ENCODE measurements around the gene GRM5. TPM values are rescaled to one million over a fixed set of nuclear protein-coding genes. Genes with fewer than 3 reads are reported as not detected.
"Not testable (repeated sequence)": the region's sequence is repeated elsewhere in the genome, so short reads cannot be mapped to it uniquely, and the experiment has no call there.

Gene GRM5
- polyA plus RNA-seq, 2 donors: 0.02 TPM; not detected in 1

GRCh38 chr11:88484873-88485621 is 580.7 kb downstream of the GRM5 start:
- H3K27me3 ChIP-seq (ENCODE audit: control insufficient read depth in 1 of 2, insufficient read depth in 2 of 2, low read length in 2 of 2): no peaks in the 10 kb centered on the region
- H3K27ac ChIP-seq (ENCODE audit: low read depth in 2 of 2, low read length in 1 of 2): no peak overlapping the region
- H3K4me3 ChIP-seq (ENCODE audit: low read depth in 1 of 2, low read length in 2 of 2): no peak overlapping the region
- no peaks in the 10 kb centered on the region for H3K9me3 ChIP-seq (ENCODE audit: control insufficient read depth in 2 of 2, insufficient read depth in 1 of 2, low read depth in 1 of 2, low read length in 1 of 2)
- H3K4me1 ChIP-seq (ENCODE audit: control insufficient read depth in 2 of 2, insufficient read depth in 2 of 2, low read length in 1 of 2): peaks cover 0 to 3% of the 10 kb centered on the region in 2 donors
- WGBS, 2 donors: 62 to 70% methylated on average over 6 of the region's 6 CpGs
- H3K36me3 ChIP-seq (ENCODE audit: control insufficient read depth in 2 of 2, insufficient read depth in 2 of 2, low read length in 1 of 2): no peaks in the 10 kb centered on the region

GRCh38 chr11:88482871-88483301 is 582.9 kb downstream of the GRM5 start:
- peaks cover 0 to 3% of the 10 kb centered on the region in 2 donors for H3K4me1 ChIP-seq (ENCODE audit: control insufficient read depth in 2 of 2, insufficient read depth in 2 of 2, low read length in 1 of 2)
- no peaks in the 10 kb centered on the region for H3K36me3 ChIP-seq (ENCODE audit: control insufficient read depth in 2 of 2, insufficient read depth in 2 of 2, low read length in 1 of 2)
- no peaks in the 10 kb centered on the region for H3K9me3 ChIP-seq (ENCODE audit: control insufficient read depth in 2 of 2, insufficient read depth in 1 of 2, low read depth in 1 of 2, low read length in 1 of 2)
- 89 to 92% methylated on average over 2 of the region's 2 CpGs for WGBS, 2 donors
- H3K27ac ChIP-seq (ENCODE audit: low read depth in 2 of 2, low read length in 1 of 2): no peak overlapping the region
- H3K27me3 ChIP-seq (ENCODE audit: control insufficient read depth in 1 of 2, insufficient read depth in 2 of 2, low read length in 2 of 2): no peaks in the 10 kb centered on the region
- no peak overlapping the region for H3K4me3 ChIP-seq (ENCODE audit: low read depth in 1 of 2, low read length in 2 of 2)

- no peaks in the 10 kb centered on the region for H3K9me3 ChIP-seq (ENCODE audit: control insufficient read depth in 2 of 2, insufficient read depth in 1 of 2, low read depth in 1 of 2, low read length in 1 of 2)
- WGBS, 2 donors: 21 to 37% methylated on average over 1 of the region's 1 CpG
These were observed 585.6 kb downstream of the GRM5 start for GRCh38 chr11:88480223-88480622.

GRCh38 chr11:88478136-88478815 is 587.5 kb downstream of the GRM5 start:
- no peaks in the 10 kb centered on the region for H3K9me3 ChIP-seq (ENCODE audit: control insufficient read depth in 2 of 2, insufficient read depth in 1 of 2, low read depth in 1 of 2, low read length in 1 of 2)
- H3K4me3 ChIP-seq (ENCODE audit: low read depth in 1 of 2, low read length in 2 of 2): no peak overlapping the region
- no peaks in the 10 kb centered on the region for H3K4me1 ChIP-seq (ENCODE audit: control insufficient read depth in 2 of 2, insufficient read depth in 2 of 2, low read length in 1 of 2)
- 67 to 68% methylated on average over 4 of the region's 4 CpGs for WGBS, 2 donors
- H3K36me3 ChIP-seq (ENCODE audit: control insufficient read depth in 2 of 2, insufficient read depth in 2 of 2, low read length in 1 of 2): no peaks in the 10 kb centered on the region
- H3K27me3 ChIP-seq (ENCODE audit: control insufficient read depth in 1 of 2, insufficient read depth in 2 of 2, low read length in 2 of 2): no peaks in the 10 kb centered on the region
- H3K27ac ChIP-seq (ENCODE audit: low read depth in 2 of 2, low read length in 1 of 2): no peak overlapping the region

More at GRCh38 chr11:88480223-88480622, 585.6 kb downstream of the GRM5 start:
- H3K27me3 ChIP-seq (ENCODE audit: control insufficient read depth in 1 of 2, insufficient read depth in 2 of 2, low read length in 2 of 2): no peaks in the 10 kb centered on the region
- peaks cover 0 to 3% of the 10 kb centered on the region in 2 donors for H3K4me1 ChIP-seq (ENCODE audit: control insufficient read depth in 2 of 2, insufficient read depth in 2 of 2, low read length in 1 of 2)
- no peak overlapping the region for H3K27ac ChIP-seq (ENCODE audit: low read depth in 2 of 2, low read length in 1 of 2)
- no peak overlapping the region for H3K4me3 ChIP-seq (ENCODE audit: low read depth in 1 of 2, low read length in 2 of 2)
- H3K36me3 ChIP-seq (ENCODE audit: control insufficient read depth in 2 of 2, insufficient read depth in 2 of 2, low read length in 1 of 2): no peaks in the 10 kb centered on the region

- WGBS, 2 donors: 54 to 69% methylated on average over 1 of the region's 1 CpG
- no peaks in the 10 kb centered on the region for H3K27me3 ChIP-seq (ENCODE audit: control insufficient read depth in 1 of 2, insufficient read depth in 2 of 2, low read length in 2 of 2)
- no peak overlapping the region for H3K27ac ChIP-seq (ENCODE audit: low read depth in 2 of 2, low read length in 1 of 2)
- no peaks in the 10 kb centered on the region for H3K36me3 ChIP-seq (ENCODE audit: control insufficient read depth in 2 of 2, insufficient read depth in 2 of 2, low read length in 1 of 2)
- no peaks in the 10 kb centered on the region for H3K4me1 ChIP-seq (ENCODE audit: control insufficient read depth in 2 of 2, insufficient read depth in 2 of 2, low read length in 1 of 2)
- no peaks in the 10 kb centered on the region for H3K9me3 ChIP-seq (ENCODE audit: control insufficient read depth in 2 of 2, insufficient read depth in 1 of 2, low read depth in 1 of 2, low read length in 1 of 2)
- H3K4me3 ChIP-seq (ENCODE audit: low read depth in 1 of 2, low read length in 2 of 2): no peak overlapping the region
These were observed 589.8 kb downstream of the GRM5 start for GRCh38 chr11:88475991-88476418.

GRCh38 chr11:88474655-88475054 is 591.1 kb downstream of the GRM5 start:
- no peak overlapping the region for H3K27ac ChIP-seq (ENCODE audit: low read depth in 2 of 2, low read length in 1 of 2)
- H3K4me3 ChIP-seq (ENCODE audit: low read depth in 1 of 2, low read length in 2 of 2): no peak overlapping the region
- H3K9me3 ChIP-seq (ENCODE audit: control insufficient read depth in 2 of 2, insufficient read depth in 1 of 2, low read depth in 1 of 2, low read length in 1 of 2): no peaks in the 10 kb centered on the region
- H3K36me3 ChIP-seq (ENCODE audit: control insufficient read depth in 2 of 2, insufficient read depth in 2 of 2, low read length in 1 of 2): no peaks in the 10 kb centered on the region
- WGBS, 2 donors: 75 to 86% methylated on average over 2 of the region's 2 CpGs
- H3K27me3 ChIP-seq (ENCODE audit: control insufficient read depth in 1 of 2, insufficient read depth in 2 of 2, low read length in 2 of 2): no peaks in the 10 kb centered on the region
- H3K4me1 ChIP-seq (ENCODE audit: control insufficient read depth in 2 of 2, insufficient read depth in 2 of 2, low read length in 1 of 2): no peaks in the 10 kb centered on the region

GRCh38 chr11:88469561-88470225 is 596.1 kb downstream of the GRM5 start:
- H3K4me3 ChIP-seq (ENCODE audit: low read depth in 1 of 2, low read length in 2 of 2): no peak overlapping the region
- H3K4me1 ChIP-seq (ENCODE audit: control insufficient read depth in 2 of 2, insufficient read depth in 2 of 2, low read length in 1 of 2): no peaks in the 10 kb centered on the region
- WGBS, 2 donors: 72 to 73% methylated on average over 6 of the region's 6 CpGs
- no peak overlapping the region for H3K27ac ChIP-seq (ENCODE audit: low read depth in 2 of 2, low read length in 1 of 2)
- H3K27me3 ChIP-seq (ENCODE audit: control insufficient read depth in 1 of 2, insufficient read depth in 2 of 2, low read length in 2 of 2): no peaks in the 10 kb centered on the region
- H3K36me3 ChIP-seq (ENCODE audit: control insufficient read depth in 2 of 2, insufficient read depth in 2 of 2, low read length in 1 of 2): no peaks in the 10 kb centered on the region
- H3K9me3 ChIP-seq (ENCODE audit: control insufficient read depth in 2 of 2, insufficient read depth in 1 of 2, low read depth in 1 of 2, low read length in 1 of 2): no peaks in the 10 kb centered on the region

GRCh38 chr11:88464528-88464927 is 601.3 kb downstream of the GRM5 start:
- Histone ChIP-seq H3K4me3 (ENCODE audit: low read depth in 1 of 2, low read length in 2 of 2) (no peak overlapping the region), H3K36me3 (ENCODE audit: control insufficient read depth in 2 of 2, insufficient read depth in 2 of 2, low read length in 1 of 2) (no peaks in the 10 kb centered on the region), H3K9me3 (ENCODE audit: control insufficient read depth in 2 of 2, insufficient read depth in 1 of 2, low read depth in 1 of 2, low read length in 1 of 2) (peaks cover 0 to 3% of the 10 kb centered on the region in 2 donors), H3K27me3 (ENCODE audit: control insufficient read depth in 1 of 2, insufficient read depth in 2 of 2, low read length in 2 of 2) (no peaks in the 10 kb centered on the region), H3K27ac (ENCODE audit: low read depth in 2 of 2, low read length in 1 of 2) (no peak overlapping the region), H3K4me1 (ENCODE audit: control insufficient read depth in 2 of 2, insufficient read depth in 2 of 2, low read length in 1 of 2) (no peaks in the 10 kb centered on the region)
- WGBS, 2 donors: 89 to 92% methylated on average over 4 of the region's 4 CpGs

- not testable (repeated sequence) for H3K4me1 ChIP-seq (ENCODE audit: control insufficient read depth in 2 of 2, insufficient read depth in 2 of 2, low read length in 1 of 2); H3K4me3 ChIP-seq (ENCODE audit: low read depth in 1 of 2, low read length in 2 of 2); H3K27me3 ChIP-seq (ENCODE audit: control insufficient read depth in 1 of 2, insufficient read depth in 2 of 2, low read length in 2 of 2); H3K9me3 ChIP-seq (ENCODE audit: control insufficient read depth in 2 of 2, insufficient read depth in 1 of 2, low read depth in 1 of 2, low read length in 1 of 2); H3K27ac ChIP-seq (ENCODE audit: low read depth in 2 of 2, low read length in 1 of 2); H3K36me3 ChIP-seq (ENCODE audit: control insufficient read depth in 2 of 2, insufficient read depth in 2 of 2, low read length in 1 of 2)
- 81 to 84% methylated on average over 6 of the region's 6 CpGs for WGBS, 2 donors
These were observed 602.5 kb downstream of the GRM5 start for GRCh38 chr11:88463301-88463700.

Data from esophagus (tissue), 2 donors.